Measurements from ENCODE around the gene PAX9. TPM values are rescaled to one million over a fixed set of nuclear protein-coding genes. Genes with fewer than 3 reads are reported as not detected.
A peak's percentile ranks its signal among the peaks of the same experiment; 100 is the strongest.

The PAX9 gene
- total and polyA plus RNA-seq, 2 of the 13 experiments (the other 11 are each of a cell fraction or from before 2014, with no cell fraction given) = 0.03 TPM; not detected in 1

DNA sequence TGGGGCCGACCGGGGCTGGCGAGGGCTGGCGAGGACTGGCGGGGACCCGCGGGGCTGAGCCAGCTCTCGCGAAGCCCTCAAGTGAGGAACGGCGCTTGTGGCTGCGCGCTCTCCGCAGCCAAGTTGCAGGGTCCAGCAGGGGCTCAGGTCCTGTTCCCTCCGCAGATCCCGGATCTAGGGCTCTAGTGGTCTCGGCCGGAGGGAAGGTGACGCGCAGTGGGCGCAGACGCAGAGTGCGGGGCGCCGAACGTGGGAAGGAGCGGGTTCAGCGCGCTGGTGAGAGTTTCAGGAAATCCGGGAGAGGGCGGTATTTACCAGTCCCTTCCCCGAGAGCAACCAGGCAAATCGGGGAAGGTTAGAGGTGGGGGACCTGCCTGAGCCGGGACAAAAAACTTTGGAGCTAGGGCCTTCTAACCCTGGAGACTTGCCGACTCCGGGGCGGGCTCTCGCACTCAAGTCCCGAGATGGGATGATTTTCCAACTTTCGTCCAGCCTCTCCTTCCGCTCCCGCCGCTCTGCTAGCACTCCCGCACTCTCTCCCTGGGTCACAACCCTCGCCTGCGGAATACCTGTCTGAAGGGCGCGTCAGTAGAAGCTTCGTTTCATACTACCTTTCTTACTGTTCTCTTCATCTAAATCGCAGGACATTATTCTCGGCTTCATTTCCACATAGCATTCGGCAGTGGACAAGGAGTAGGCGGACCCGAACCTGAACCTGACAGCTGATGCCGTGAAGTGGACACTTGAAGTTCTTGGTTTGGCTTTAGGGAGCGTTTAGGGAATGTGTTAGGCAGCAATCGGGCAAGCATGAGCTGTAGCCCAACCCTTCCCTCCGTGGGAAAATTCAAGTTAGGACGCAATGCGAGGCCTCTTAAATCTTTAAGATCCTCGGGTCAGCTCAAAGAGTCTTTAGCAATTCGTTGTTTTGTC, 13.6 kb upstream of the PAX9 start (continued):
- TF ChIP-seq, protein P1, sequence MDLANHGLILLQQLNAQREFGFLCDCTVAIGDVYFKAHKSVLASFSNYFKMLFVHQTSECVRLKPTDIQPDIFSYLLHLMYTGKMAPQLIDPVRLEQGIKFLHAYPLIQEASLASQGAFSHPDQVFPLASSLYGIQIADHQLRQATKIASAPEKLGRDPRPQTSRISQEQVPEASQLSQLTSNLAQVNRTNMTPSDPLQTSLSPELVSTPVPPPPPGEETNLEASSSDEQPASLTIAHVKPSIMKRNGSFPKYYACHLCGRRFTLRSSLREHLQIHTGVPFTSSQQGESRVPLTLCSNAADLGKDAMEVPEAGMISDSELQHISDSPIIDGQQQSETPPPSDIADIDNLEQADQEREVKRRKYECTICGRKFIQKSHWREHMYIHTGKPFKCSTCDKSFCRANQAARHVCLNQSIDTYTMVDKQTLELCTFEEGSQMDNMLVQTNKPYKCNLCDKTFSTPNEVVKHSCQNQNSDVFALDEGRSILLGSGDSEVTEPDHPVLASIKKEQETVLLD (CRISPR knock-in tag; IDR thresholded peaks at IDR 0.05; ENCODE audit: low read depth) = no peak
- TF ChIP-seq ZSCAN21 (CRISPR knock-in tag; IDR thresholded peaks at IDR 0.05; ENCODE audit: borderline replicate concordance) = no peak
- TF ChIP-seq, protein P2, sequence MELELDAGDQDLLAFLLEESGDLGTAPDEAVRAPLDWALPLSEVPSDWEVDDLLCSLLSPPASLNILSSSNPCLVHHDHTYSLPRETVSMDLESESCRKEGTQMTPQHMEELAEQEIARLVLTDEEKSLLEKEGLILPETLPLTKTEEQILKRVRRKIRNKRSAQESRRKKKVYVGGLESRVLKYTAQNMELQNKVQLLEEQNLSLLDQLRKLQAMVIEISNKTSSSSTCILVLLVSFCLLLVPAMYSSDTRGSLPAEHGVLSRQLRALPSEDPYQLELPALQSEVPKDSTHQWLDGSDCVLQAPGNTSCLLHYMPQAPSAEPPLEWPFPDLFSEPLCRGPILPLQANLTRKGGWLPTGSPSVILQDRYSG (CRISPR knock-in tag; IDR thresholded peaks at IDR 0.05) = 0 out of 2 replicates have a peak, but pooled peaks have one; percentile 36
- TF ChIP-seq NR2C2 (CRISPR knock-in tag; IDR thresholded peaks at IDR 0.05; ENCODE audit: borderline replicate concordance) = no peak
- TF ChIP-seq ONECUT2 (CRISPR knock-in tag; IDR thresholded peaks at IDR 0.05) = no peak
- no peak for TF ChIP-seq ZNF614 (CRISPR knock-in tag; IDR thresholded peaks at IDR 0.05; ENCODE audit: borderline replicate concordance)
- TF ChIP-seq NR1H2 (CRISPR knock-in tag; IDR thresholded peaks at IDR 0.05; ENCODE audit: borderline replicate concordance, low read depth) = no peak
- TF ChIP-seq ZBTB8A (CRISPR knock-in tag; IDR thresholded peaks at IDR 0.05; ENCODE audit: borderline replicate concordance, low read depth) = no peak
- no peak for TF ChIP-seq CEBPG (CRISPR knock-in tag; IDR thresholded peaks at IDR 0.05)
- TF ChIP-seq ZNF781 (CRISPR knock-in tag; IDR thresholded peaks at IDR 0.05; ENCODE audit: borderline replicate concordance, not compliant biosample characterization) = no peak
- TF ChIP-seq KDM3A (CRISPR knock-in tag; IDR thresholded peaks at IDR 0.05; ENCODE audit: low read depth) = peak; percentile 86
- TF ChIP-seq EHMT2 (IDR thresholded peaks at IDR 0.05; ENCODE audit: borderline replicate concordance, low read depth, low read length) = no peak
- TF ChIP-seq, protein P3, sequence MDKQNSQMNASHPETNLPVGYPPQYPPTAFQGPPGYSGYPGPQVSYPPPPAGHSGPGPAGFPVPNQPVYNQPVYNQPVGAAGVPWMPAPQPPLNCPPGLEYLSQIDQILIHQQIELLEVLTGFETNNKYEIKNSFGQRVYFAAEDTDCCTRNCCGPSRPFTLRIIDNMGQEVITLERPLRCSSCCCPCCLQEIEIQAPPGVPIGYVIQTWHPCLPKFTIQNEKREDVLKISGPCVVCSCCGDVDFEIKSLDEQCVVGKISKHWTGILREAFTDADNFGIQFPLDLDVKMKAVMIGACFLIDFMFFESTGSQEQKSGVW (CRISPR knock-in tag; IDR thresholded peaks at IDR 0.05; ENCODE audit: borderline replicate concordance) = no peak
- TF ChIP-seq, protein P4, sequence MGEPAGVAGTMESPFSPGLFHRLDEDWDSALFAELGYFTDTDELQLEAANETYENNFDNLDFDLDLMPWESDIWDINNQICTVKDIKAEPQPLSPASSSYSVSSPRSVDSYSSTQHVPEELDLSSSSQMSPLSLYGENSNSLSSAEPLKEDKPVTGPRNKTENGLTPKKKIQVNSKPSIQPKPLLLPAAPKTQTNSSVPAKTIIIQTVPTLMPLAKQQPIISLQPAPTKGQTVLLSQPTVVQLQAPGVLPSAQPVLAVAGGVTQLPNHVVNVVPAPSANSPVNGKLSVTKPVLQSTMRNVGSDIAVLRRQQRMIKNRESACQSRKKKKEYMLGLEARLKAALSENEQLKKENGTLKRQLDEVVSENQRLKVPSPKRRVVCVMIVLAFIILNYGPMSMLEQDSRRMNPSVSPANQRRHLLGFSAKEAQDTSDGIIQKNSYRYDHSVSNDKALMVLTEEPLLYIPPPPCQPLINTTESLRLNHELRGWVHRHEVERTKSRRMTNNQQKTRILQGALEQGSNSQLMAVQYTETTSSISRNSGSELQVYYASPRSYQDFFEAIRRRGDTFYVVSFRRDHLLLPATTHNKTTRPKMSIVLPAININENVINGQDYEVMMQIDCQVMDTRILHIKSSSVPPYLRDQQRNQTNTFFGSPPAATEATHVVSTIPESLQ (CRISPR knock-in tag; conservative IDR thresholded peaks at IDR 0.05) = no peak
- TF ChIP-seq, protein P5, sequence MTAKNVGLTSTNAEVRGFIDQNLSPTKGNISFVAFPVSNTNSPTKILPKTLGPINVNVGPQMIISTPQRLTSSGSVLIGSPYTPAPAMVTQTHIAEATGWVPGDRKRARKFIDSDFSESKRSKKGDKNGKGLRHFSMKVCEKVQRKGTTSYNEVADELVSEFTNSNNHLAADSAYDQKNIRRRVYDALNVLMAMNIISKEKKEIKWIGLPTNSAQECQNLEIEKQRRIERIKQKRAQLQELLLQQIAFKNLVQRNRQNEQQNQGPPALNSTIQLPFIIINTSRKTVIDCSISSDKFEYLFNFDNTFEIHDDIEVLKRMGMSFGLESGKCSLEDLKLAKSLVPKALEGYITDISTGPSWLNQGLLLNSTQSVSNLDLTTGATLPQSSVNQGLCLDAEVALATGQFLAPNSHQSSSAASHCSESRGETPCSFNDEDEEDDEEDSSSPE (CRISPR knock-in tag; IDR thresholded peaks at IDR 0.05) = peak; percentile 58; the same call in 1 of the 2 replicates
- peak; percentile 15; the same call in 1 of the 2 replicates for TF ChIP-seq CHD2 (IDR thresholded peaks at IDR 0.05; ENCODE audit: low read depth, low read length)
- peak; percentile 34; the same call in 1 of the 2 replicates for TF ChIP-seq ZNF788 (CRISPR knock-in tag; IDR thresholded peaks at IDR 0.05; ENCODE audit: borderline replicate concordance)
- TF ChIP-seq TEAD2 (CRISPR knock-in tag; IDR thresholded peaks at IDR 0.05) = no peak
- no peak for TF ChIP-seq KAT2B (IDR thresholded peaks at IDR 0.05; ENCODE audit: borderline replicate concordance, low read depth, low read length)
- no peak for TF ChIP-seq ZNF354B (CRISPR knock-in tag; IDR thresholded peaks at IDR 0.05)
- no peak for TF ChIP-seq SP1 (IDR thresholded peaks at IDR 0.05)
- TF ChIP-seq SP1 (CRISPR knock-in tag; IDR thresholded peaks at IDR 0.05) = no peak
- TF ChIP-seq TBP (CRISPR knock-in tag; IDR thresholded peaks at IDR 0.05) = no peak

All from HepG2 (cell line).